NCI-H2196 (cell line): Measurements from ENCODE around the gene PCBP3.

ENCODE experiments used
- DNase-seq: peaks from one replicate; lab custom pipeline; 2025; ENCODE audit not compliant: unreplicated experiment; lab: John Stamatoyannopoulos, UW

Gene PCBP3

GRCh38 chr21:45856442-45856841, 212.9 kb downstream of the PCBP3 start:
- DNase-seq: no peak

- no peak for DNase-seq
Observed at GRCh38 chr21:45856906-45857305, 213.4 kb downstream of the PCBP3 start.

- DNase-seq: no peak
Observed at GRCh38 chr21:45857761-45858160, 214.2 kb downstream of the PCBP3 start.

GRCh38 chr21:45858180-45858579, 214.7 kb downstream of the PCBP3 start:
- no peak for DNase-seq

GRCh38 chr21:45859041-45859761, 215.7 kb downstream of the PCBP3 start:
- no peak for DNase-seq

GRCh38 chr21:45859762-45860357, 216.3 kb downstream of the PCBP3 start:
- no peak for DNase-seq

- no peak for DNase-seq
Observed at GRCh38 chr21:45860493-45861155, 217.1 kb downstream of the PCBP3 start.

GRCh38 chr21:45861156-45861870, 217.8 kb downstream of the PCBP3 start:
- DNase-seq: no peak

GRCh38 chr21:45862543-45863207, 219.2 kb downstream of the PCBP3 start:
- no peak for DNase-seq

- DNase-seq: no peak
Observed at GRCh38 chr21:45863267-45863666, 219.7 kb downstream of the PCBP3 start.

- DNase-seq: no peak
Observed at GRCh38 chr21:45863751-45864150, 220.2 kb downstream of the PCBP3 start.

GRCh38 chr21:45864436-45864835, 220.9 kb downstream of the PCBP3 start:
- DNase-seq: no peak

GRCh38 chr21:45865106-45865835, 221.7 kb downstream of the PCBP3 start:
- no peak for DNase-seq

- no peak for DNase-seq
Observed at GRCh38 chr21:45866551-45866950, 223.0 kb downstream of the PCBP3 start.

GRCh38 chr21:45867041-45867666, 223.6 kb downstream of the PCBP3 start:
- DNase-seq: no peak

GRCh38 chr21:45867671-45868081, 224.2 kb downstream of the PCBP3 start:
- DNase-seq: no peak

GRCh38 chr21:45868086-45868485, 224.6 kb downstream of the PCBP3 start:
- DNase-seq: no peak

- no peak for DNase-seq
Observed at GRCh38 chr21:45868488-45868887, 225.0 kb downstream of the PCBP3 start.

GRCh38 chr21:45869121-45870007, 225.8 kb downstream of the PCBP3 start:
- no peak for DNase-seq
